Endothelial cell of umbilical vein (primary cell): ENCODE data around the gene CCND1. TPM values are rescaled to one million over a fixed set of nuclear protein-coding genes. Genes with fewer than 3 reads are reported as not detected.

Source experiments
- BruUV-seq: library from RNA; stranded (reverse); fragments of 400-500 nt; replicated peaks from 2 replicates; lab custom pipeline; 2021; lab: Mats Ljungman, UMichigan
- CTCF ChIA-PET: fragments of 300-600, 350-600 bp; sonication (Branson Sonifier 250); formaldehyde crosslinking; loops from one replicate; lab custom pipeline; 2021; ENCODE audit warnings: antibody characterized with exemption, inconsistent platforms; lab: Charles Lee
- POLR2A ChIA-PET: fragments of 300-600, 350-600 bp; sonication (Branson Sonifier 250); formaldehyde crosslinking; loops from one replicate; lab custom pipeline; 2021; ENCODE audit warnings: antibody characterized with exemption, inconsistent platforms; lab: Charles Lee
- DNase-seq: peaks from one replicate; pipeline ENCODE4 v3.0.0-alpha.2; 2011; ENCODE audit warnings: low read depth, low spot score
- FAIRE-seq: peaks from 2 replicates; lab custom pipeline; 2011; peaks lifted over from hg19 to GRCh38; lab: Jason Lieb, UNC
- H2AFZ ChIP-seq: 2 replicates; pipeline ENCODE4 v1.6.0; 2012; ENCODE audit warnings: low read depth, low read length, control low read depth, inconsistent platforms
- H3K27ac ChIP-seq: 2 replicates; pipeline ENCODE4 v1.5.1; 2011; ENCODE audit warnings: low read depth, mild to moderate bottlenecking, control low read depth, low read length, moderate library complexity; ENCODE audit not compliant: insufficient read depth
- H3K27me3 ChIP-seq, 2 experiments: 2 replicates each; pipeline versions ENCODE4 v1.6.0 to v1.6.1; 2011; ENCODE audit warnings: low read length in 2 of 2, mixed read lengths in 1 of 2; ENCODE audit not compliant: control insufficient read depth in 2 of 2, insufficient read depth in 2 of 2
- H3K36me3 ChIP-seq, 2 experiments: 2 replicates in 1 of 2; 3 replicates in 1 of 2; pipeline ENCODE4 v1.5.1; 2011; ENCODE audit warnings: low read length in 2 of 2, mild to moderate bottlenecking in 1 of 2, moderate library complexity in 1 of 2; ENCODE audit not compliant: control insufficient read depth in 2 of 2, insufficient read depth in 2 of 2; ENCODE audit errors: extremely low read depth in 1 of 2
- H3K4me1 ChIP-seq: 3 replicates; pipeline ENCODE4 v1.5.1; 2011; ENCODE audit warnings: mild to moderate bottlenecking, low read length; ENCODE audit not compliant: control insufficient read depth, insufficient read depth; ENCODE audit errors: extremely low read depth
- H3K4me2 ChIP-seq: 2 replicates; pipeline ENCODE4 v1.6.1; 2011; ENCODE audit warnings: low read length, control low read depth, mixed read lengths; ENCODE audit not compliant: insufficient read depth
- H3K4me3 ChIP-seq, 3 experiments: fragments of 200-600 bp in 1 of 3; sonication (generic), shearing (Covaris generic) in 1 of 3; replicated peaks in 1 of 3; 2 replicates each; pipeline ENCODE4 v1.5.1; 2011 to 2016; ENCODE audit warnings: control low read depth in 3 of 3, low read length in 3 of 3, mild to moderate bottlenecking in 2 of 3, inconsistent platforms in 1 of 3, low read depth in 1 of 3, moderate library complexity in 1 of 3; ENCODE audit not compliant: insufficient read depth in 1 of 3
- H3K79me2 ChIP-seq: 2 replicates; pipeline ENCODE4 v1.6.0; 2012; ENCODE audit warnings: low read length, inconsistent platforms; ENCODE audit not compliant: control insufficient read depth, insufficient read depth
- H3K9ac ChIP-seq: replicated peaks from 2 replicates; pipeline ENCODE3; 2011; ENCODE audit warnings: low read length, control low read depth; ENCODE audit not compliant: insufficient read depth; ENCODE audit errors: extremely low read depth
- H3K9me1 ChIP-seq: replicated peaks from 3 replicates; pipeline ENCODE4 v1.6.0; 2011; ENCODE audit warnings: mild to moderate bottlenecking, low read length; ENCODE audit not compliant: control insufficient read depth, insufficient read depth; ENCODE audit errors: extremely low read depth
- H3K9me3 ChIP-seq: replicated peaks from 2 replicates; pipeline ENCODE4 v1.5.1; 2012; ENCODE audit warnings: low read length, inconsistent platforms; ENCODE audit not compliant: control insufficient read depth, insufficient read depth
- H4K20me1 ChIP-seq: replicated peaks from 2 replicates; pipeline ENCODE3; 2011; ENCODE audit warnings: mild to moderate bottlenecking, low read length; ENCODE audit not compliant: control insufficient read depth, insufficient read depth; ENCODE audit errors: extremely low read depth
- EZH2 ChIP-seq: IDR thresholded peaks from 2 replicates; pipeline ENCODE4 v1.6.1; 2012; ENCODE audit warnings: borderline replicate concordance, low read depth, mild to moderate bottlenecking, moderate library complexity, low read length, inconsistent platforms; ENCODE audit not compliant: severe bottlenecking
- POLR2A ChIP-seq: IDR thresholded peaks from 2 replicates; pipeline ENCODE4 v1.6.1; 2012; ENCODE audit warnings: low read depth, mild to moderate bottlenecking, control low read depth, low read length
- POLR2AphosphoS5 ChIP-seq: IDR thresholded peaks from 2 replicates; pipeline ENCODE4 v1.6.1; 2012; ENCODE audit warnings: low read depth, mild to moderate bottlenecking, control low read depth, low read length, moderate library complexity; ENCODE audit not compliant: insufficient read depth
- dilution Hi-C: fragments of 300-500 bp; cut with MboI; formaldehyde crosslinking; loops from one replicate; pipeline ENCODE4 v1.15.0; 2019; ENCODE audit warnings: low sequenced_read_pairs; ENCODE audit not compliant: extremely low pct_ligation_motif_present
- intact Hi-C: fragments of 100-400 bp; cut with micrococcal nuclease; formaldehyde crosslinking; loops from one replicate; pipeline ENCODE4 v1.10.0; 2022
- polyA plus RNA-seq, 4 experiments: library from polyadenylated mRNA; depleted of rRNA in 3 of 4; stranded (reverse) in 3 of 4; unstranded in 1 of 4; fragments of >200 nt; gene quantifications; 2 replicates each; pipeline versions ENCODE4 v1.2.1 to v1.2.3, GENCODE V29; 2011 to 2012; ENCODE audit warnings: missing spikeins in 1 of 4
- total RNA-seq: library from RNA; stranded (reverse); gene quantifications from 2 replicates; pipeline ENCODE4 v1.2.3, GENCODE V29; 2021
- TF ChIP-seq, protein P1 (sequence below), 2 donors: IDR thresholded peaks; 1 replicate in 1 of 2; 2 replicates in 1 of 2; pipeline ENCODE4 v1.5.1; 2011; ENCODE audit warnings: low read length in 2 of 2, mild to moderate bottlenecking in 2 of 2, moderate library complexity in 2 of 2, control low read depth in 1 of 2, inconsistent platforms in 1 of 2, low read depth in 1 of 2; ENCODE audit not compliant: insufficient read depth in 1 of 2; ENCODE audit errors: extremely low read depth in 1 of 2

CCND1 gene
- total and polyA plus RNA-seq, 2 donors (not counting 3 experiments of a cell fraction or from before 2014, with no cell fraction given) = 98.7 to 370 TPM

DNA sequence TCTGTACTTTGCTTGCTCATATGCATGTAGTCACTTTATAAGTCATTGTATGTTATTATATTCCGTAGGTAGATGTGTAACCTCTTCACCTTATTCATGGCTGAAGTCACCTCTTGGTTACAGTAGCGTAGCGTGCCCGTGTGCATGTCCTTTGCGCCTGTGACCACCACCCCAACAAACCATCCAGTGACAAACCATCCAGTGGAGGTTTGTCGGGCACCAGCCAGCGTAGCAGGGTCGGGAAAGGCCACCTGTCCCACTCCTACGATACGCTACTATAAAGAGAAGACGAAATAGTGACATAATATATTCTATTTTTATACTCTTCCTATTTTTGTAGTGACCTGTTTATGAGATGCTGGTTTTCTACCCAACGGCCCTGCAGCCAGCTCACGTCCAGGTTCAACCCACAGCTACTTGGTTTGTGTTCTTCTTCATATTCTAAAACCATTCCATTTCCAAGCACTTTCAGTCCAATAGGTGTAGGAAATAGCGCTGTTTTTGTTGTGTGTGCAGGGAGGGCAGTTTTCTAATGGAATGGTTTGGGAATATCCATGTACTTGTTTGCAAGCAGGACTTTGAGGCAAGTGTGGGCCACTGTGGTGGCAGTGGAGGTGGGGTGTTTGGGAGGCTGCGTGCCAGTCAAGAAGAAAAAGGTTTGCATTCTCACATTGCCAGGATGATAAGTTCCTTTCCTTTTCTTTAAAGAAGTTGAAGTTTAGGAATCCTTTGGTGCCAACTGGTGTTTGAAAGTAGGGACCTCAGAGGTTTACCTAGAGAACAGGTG, 11.1 kb downstream of the CCND1 start:
- no peaks in the 10 kb centered on the region for H3K9me1 ChIP-seq
- TF ChIP-seq POLR2AphosphoS5 = peak; percentile 11
- TF ChIP-seq, protein P1, sequence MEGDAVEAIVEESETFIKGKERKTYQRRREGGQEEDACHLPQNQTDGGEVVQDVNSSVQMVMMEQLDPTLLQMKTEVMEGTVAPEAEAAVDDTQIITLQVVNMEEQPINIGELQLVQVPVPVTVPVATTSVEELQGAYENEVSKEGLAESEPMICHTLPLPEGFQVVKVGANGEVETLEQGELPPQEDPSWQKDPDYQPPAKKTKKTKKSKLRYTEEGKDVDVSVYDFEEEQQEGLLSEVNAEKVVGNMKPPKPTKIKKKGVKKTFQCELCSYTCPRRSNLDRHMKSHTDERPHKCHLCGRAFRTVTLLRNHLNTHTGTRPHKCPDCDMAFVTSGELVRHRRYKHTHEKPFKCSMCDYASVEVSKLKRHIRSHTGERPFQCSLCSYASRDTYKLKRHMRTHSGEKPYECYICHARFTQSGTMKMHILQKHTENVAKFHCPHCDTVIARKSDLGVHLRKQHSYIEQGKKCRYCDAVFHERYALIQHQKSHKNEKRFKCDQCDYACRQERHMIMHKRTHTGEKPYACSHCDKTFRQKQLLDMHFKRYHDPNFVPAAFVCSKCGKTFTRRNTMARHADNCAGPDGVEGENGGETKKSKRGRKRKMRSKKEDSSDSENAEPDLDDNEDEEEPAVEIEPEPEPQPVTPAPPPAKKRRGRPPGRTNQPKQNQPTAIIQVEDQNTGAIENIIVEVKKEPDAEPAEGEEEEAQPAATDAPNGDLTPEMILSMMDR (IDR thresholded peaks at IDR 0.05; ENCODE audit: extremely low read depth in 1 of 2, insufficient read depth in 1 of 2, low read depth in 1 of 2, low read length in 2 of 2) = no peak
- no peak overlapping the region for H3K4me3 ChIP-seq
- intact Hi-C loops = no loop called here
- H3K36me3 ChIP-seq = peaks cover 26 to 32% of the 10 kb centered on the region in 2 experiments
- dilution Hi-C loops = loop anchor here (25.0 kb wide), 1 partner anchor 540 kb away; no protein-coding TSS in a partner anchor
- H3K79me2 ChIP-seq = peaks cover 31% of the 10 kb centered on the region
- DNase-seq (no peak), FAIRE-seq (no peak)
- H3K27me3 ChIP-seq = no peaks in the 10 kb centered on the region
- BruUV-seq = no TSS peak
- H3K4me1 ChIP-seq = no peaks in the 10 kb centered on the region
- no peak overlapping the region for H3K27ac ChIP-seq
- no peaks in the 10 kb centered on the region for H4K20me1 ChIP-seq
- H2AFZ ChIP-seq = no peak overlapping the region
- POLR2A ChIA-PET = interaction anchor here (0.6 kb wide), 1 partner anchor 49 kb away, joined by 6 read pairs; no protein-coding TSS in a partner anchor
- CTCF ChIA-PET = no interaction called here
- no peak overlapping the region for H3K4me2 ChIP-seq
- no peak overlapping the region for H3K9ac ChIP-seq
- H3K9me3 ChIP-seq = no peaks in the 10 kb centered on the region

DNA sequence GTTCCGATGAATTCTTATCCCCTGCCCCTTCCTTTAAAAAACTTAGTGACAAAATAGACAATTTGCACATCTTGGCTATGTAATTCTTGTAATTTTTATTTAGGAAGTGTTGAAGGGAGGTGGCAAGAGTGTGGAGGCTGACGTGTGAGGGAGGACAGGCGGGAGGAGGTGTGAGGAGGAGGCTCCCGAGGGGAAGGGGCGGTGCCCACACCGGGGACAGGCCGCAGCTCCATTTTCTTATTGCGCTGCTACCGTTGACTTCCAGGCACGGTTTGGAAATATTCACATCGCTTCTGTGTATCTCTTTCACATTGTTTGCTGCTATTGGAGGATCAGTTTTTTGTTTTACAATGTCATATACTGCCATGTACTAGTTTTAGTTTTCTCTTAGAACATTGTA, 12.0 kb downstream of the CCND1 start:
- TF ChIP-seq EZH2 (no peak), POLR2A (peak; percentile 70)
- ChIA-PET POLR2A (no interaction called here), CTCF (interaction anchor here (1.0 to 1.8 kb wide), 3 partner anchors 8 to 551 kb away, joined by 3 to 4 read pairs (median 4); no protein-coding TSS in a partner anchor)
- Histone ChIP-seq H3K36me3 (peaks cover 23 to 31% of the 10 kb centered on the region in 2 experiments), H3K9ac (no peak overlapping the region), H3K79me2 (peaks cover 21% of the 10 kb centered on the region), H4K20me1 (no peaks in the 10 kb centered on the region), H3K4me3 (no peak overlapping the region), H2AFZ (no peak overlapping the region), H3K4me1 (peaks cover 2% of the 10 kb centered on the region), H3K27ac (no peak overlapping the region), H3K9me1 (no peaks in the 10 kb centered on the region), H3K4me2 (no peak overlapping the region), H3K27me3 (no peaks in the 10 kb centered on the region), H3K9me3 (no peaks in the 10 kb centered on the region)
- DNase-seq (no peak), FAIRE-seq (no peak)
- dilution Hi-C loops = loop anchor here (25.0 kb wide), 1 partner anchor 541 kb away; no protein-coding TSS in a partner anchor
- no TSS peak for BruUV-seq
- intact Hi-C loops = no loop called here
